GM12878 (cell line): ENCODE measurements around the gene ANK2.

Experiments
- BACH1 ChIP-seq: fragments of 450-650 bp; IDR thresholded peaks from 2 replicates; pipeline ENCODE4 v1.6.1; 2017; ENCODE audit warnings: mild to moderate bottlenecking, borderline replicate concordance
- BCL11A ChIP-seq: IDR thresholded peaks from 2 replicates; pipeline ENCODE4 v1.6.1; 2011; ENCODE audit warnings: low read depth, low read length
- CHD4 ChIP-seq: fragments of 200-600 bp; sonication (generic); IDR thresholded peaks from 2 replicates; pipeline ENCODE4 v1.6.1; 2016; ENCODE audit warnings: mild to moderate bottlenecking
- NRF1 ChIP-seq: conservative IDR thresholded peaks from 2 replicates; pipeline ENCODE4 v1.6.1; 2011; ENCODE audit warnings: mild to moderate bottlenecking, low read depth, low read length, improper control_type of control experiment
- POLR2A ChIP-seq: IDR thresholded peaks from 2 replicates; pipeline ENCODE4 v1.6.1; 2011; ENCODE audit warnings: low read depth, mild to moderate bottlenecking, low read length
- STAT3 ChIP-seq: IDR thresholded peaks from 2 replicates; pipeline ENCODE4 v1.6.1; 2011; ENCODE audit warnings: low read depth, low read length, improper control_type of control experiment
- TAF1 ChIP-seq: IDR thresholded peaks from 2 replicates; pipeline ENCODE4 v1.6.1; 2011; ENCODE audit warnings: mild to moderate bottlenecking, low read depth, low read length, borderline replicate concordance
- TF ChIP-seq, protein P1 (sequence below), 3 experiments: IDR thresholded peaks in 2 of 3; conservative IDR thresholded peaks in 1 of 3; 2 replicates each; pipeline ENCODE4 v1.5.1; 2011; ENCODE audit warnings: low read depth in 3 of 3, low read length in 3 of 3, mild to moderate bottlenecking in 3 of 3, control low read depth in 2 of 3, moderate library complexity in 2 of 3, inconsistent platforms in 1 of 3, mixed read lengths in 1 of 3; ENCODE audit not compliant: control insufficient read depth in 2 of 3, insufficient read depth in 1 of 3; ENCODE audit errors: extremely low read depth in 1 of 3
- TF ChIP-seq, protein P2 (sequence below): IDR thresholded peaks from 2 replicates; pipeline ENCODE4 v1.6.1; 2012; ENCODE audit warnings: low read depth, low read length, improper control_type of control experiment

DNA sequence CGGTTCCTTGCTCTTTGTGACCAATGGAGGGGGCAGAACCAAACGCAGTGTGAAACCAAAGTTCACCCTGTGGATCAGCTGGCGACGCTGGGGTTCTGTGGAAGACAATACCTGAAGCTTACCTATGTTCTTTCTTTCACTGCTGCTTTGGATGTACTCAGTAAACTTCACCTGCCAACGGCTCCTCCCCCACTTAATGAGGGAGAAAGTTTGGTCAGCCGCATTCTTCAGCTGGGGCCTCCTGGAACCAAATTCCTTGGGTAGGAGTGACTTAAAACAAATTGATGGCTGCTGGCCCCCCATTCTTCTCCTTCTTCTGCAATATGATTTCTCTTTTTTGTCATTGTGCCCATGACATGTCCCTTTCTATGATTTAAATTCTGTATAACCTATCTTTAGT, 282.4 kb downstream of the ANK2 start:
- TF ChIP-seq BACH1 (no peak), CHD4 (no peak), POLR2A (no peak), STAT3 (no peak), NRF1 (no peak), BCL11A (no peak), TAF1 (no peak)
- TF ChIP-seq, protein P1, sequence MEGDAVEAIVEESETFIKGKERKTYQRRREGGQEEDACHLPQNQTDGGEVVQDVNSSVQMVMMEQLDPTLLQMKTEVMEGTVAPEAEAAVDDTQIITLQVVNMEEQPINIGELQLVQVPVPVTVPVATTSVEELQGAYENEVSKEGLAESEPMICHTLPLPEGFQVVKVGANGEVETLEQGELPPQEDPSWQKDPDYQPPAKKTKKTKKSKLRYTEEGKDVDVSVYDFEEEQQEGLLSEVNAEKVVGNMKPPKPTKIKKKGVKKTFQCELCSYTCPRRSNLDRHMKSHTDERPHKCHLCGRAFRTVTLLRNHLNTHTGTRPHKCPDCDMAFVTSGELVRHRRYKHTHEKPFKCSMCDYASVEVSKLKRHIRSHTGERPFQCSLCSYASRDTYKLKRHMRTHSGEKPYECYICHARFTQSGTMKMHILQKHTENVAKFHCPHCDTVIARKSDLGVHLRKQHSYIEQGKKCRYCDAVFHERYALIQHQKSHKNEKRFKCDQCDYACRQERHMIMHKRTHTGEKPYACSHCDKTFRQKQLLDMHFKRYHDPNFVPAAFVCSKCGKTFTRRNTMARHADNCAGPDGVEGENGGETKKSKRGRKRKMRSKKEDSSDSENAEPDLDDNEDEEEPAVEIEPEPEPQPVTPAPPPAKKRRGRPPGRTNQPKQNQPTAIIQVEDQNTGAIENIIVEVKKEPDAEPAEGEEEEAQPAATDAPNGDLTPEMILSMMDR (IDR thresholded peaks at IDR 0.05 in 2 of 3, conservative IDR thresholded peaks at IDR 0.05 in 1 of 3; ENCODE audit: control insufficient read depth in 2 of 3, extremely low read depth in 1 of 3, insufficient read depth in 1 of 3, low read depth in 3 of 3, low read length in 3 of 3) = no peak
- TF ChIP-seq, protein P2, sequence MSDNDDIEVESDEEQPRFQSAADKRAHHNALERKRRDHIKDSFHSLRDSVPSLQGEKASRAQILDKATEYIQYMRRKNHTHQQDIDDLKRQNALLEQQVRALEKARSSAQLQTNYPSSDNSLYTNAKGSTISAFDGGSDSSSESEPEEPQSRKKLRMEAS = no peak
